GDM1 (cell line): ENCODE data around the gene HPCAL4.

Source experiments
- DNase-seq: peaks from one replicate; lab custom pipeline; 2025; lab: John Stamatoyannopoulos, UW

HPCAL4 gene

GRCh38 chr1:39691383-39692151, at the start of gene HPCAL4:
HPCAL4 (minus strand) TSS chr1:39691433; CDS start chr1:39684603, 6,830 bp downstream.
- DNase-seq: peak; percentile 57

- peak; percentile 87 for DNase-seq
Observed at GRCh38 chr1:39738622-39739366, 47.6 kb upstream of the HPCAL4 start, which contains the start of gene PPIE. PPIE (plus strand) TSS chr1:39738882; CDS start chr1:39738901, 19 bp downstream.

DNA sequence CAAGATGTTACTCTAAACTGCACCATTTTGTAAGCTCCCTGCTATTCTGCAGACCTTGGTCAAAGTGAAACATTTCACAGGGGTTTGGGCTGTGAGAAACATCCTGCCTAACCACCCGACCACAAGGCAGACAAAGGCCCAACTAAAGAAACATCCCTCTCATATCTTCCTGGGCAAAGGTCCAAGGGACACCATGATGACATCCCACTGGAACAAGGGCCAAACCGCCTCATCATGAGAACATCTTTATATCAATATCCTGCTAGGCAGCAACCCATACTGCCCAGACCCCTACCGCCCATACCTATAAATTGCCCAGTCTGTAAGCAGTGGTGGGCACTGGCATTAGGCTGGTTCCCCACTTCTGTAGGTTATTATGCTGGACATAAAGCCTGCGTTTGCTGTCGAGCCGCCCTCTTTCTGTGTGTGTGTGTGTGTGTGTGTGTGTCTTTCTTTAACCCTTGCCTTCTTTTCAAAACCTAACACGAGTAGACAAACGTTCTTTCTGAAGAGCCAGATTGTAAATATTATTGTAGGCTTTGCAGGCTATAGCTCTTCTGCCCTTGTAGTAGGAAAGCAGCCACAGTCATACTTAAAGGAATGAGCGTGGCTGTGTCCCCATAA, 46.4 kb upstream of the HPCAL4 start:
- DNase-seq: no peak

- no peak for DNase-seq
Observed at GRCh38 chr1:39735731-39736130, 44.5 kb upstream of the HPCAL4 start.

DNA sequence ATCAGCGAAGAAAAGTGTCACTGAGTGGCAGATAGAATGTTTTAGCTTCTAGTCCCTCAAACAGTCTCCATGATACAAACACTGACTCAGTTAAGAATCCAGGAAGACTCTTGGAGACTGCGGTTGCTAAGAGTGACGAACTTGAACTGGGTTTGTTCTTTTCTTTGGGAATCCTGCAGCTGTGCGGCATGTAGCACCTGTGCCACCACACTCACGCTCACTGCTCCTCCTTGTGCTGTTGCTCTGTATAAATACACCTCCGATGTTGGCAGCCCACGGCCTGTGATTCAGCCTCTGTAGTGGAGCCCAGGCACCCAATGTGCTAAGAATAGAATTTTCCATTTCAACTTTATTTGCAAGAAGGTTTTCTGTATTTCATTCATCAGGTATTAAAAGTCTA, 41.9 kb upstream of the HPCAL4 start:
- DNase-seq: no peak

DNA sequence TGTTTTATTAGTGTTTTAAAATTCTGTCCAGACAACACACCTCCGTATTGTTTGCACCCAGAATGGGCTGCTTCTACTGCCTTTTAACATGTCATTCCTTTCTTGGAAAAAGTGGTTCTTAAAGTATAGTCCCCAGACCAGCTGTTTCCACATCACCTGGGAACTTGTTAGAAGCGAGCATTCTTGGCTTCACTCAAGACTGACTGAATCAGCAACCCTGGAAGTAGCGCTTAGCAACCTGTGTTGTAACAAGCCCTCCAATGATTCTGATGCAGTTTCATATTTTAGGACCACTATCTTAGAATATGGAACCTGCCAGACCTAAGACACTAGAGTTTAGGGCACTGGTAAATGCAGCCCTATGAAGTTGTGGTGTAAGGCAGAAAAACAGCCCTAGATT, 41.5 kb upstream of the HPCAL4 start:
- no peak for DNase-seq

DNA sequence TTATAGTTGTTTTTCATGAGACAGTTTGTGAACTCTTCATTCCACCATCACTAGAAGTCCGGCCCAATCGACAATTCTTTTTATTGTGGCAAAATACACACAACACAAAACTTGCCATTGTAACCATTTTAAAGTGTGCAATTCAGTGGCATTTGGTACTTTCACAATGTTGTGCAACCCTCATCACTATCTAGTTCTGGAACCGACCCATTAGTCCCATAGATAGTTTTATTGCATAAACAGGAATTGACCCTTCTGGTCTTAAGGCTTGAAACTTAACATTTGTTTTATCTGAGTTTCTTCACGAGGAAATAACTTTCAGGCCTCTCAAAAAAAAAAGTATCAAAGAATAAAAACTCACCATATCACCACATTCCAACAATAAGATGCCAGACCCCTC, 38.6 kb upstream of the HPCAL4 start:
- no peak for DNase-seq

DNA sequence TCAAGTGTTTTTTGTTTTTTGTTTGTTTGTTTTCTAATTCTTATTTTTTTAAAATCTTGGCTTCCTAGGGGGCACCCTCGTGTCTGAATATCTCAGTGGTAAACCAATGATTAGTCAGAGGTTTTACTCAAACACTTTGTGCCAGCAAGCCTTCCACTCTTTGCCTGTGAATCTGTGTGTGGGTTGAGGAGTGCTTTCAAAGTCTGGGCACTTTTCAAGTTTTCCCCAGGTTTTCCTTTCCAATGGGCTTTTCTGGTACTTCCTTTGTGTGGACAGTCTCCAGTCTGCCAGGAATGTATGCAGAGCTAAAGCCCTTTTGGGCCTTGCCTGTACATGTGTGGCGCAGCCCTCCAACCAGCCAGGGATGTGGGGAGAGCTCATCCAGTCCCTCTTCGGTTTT, 37.8 kb upstream of the HPCAL4 start:
- no peak for DNase-seq

- no peak for DNase-seq
Observed at GRCh38 chr1:39727932-39728317, 36.7 kb upstream of the HPCAL4 start.

- no peak for DNase-seq
Observed at GRCh38 chr1:39727221-39727931, 36.1 kb upstream of the HPCAL4 start.

DNA sequence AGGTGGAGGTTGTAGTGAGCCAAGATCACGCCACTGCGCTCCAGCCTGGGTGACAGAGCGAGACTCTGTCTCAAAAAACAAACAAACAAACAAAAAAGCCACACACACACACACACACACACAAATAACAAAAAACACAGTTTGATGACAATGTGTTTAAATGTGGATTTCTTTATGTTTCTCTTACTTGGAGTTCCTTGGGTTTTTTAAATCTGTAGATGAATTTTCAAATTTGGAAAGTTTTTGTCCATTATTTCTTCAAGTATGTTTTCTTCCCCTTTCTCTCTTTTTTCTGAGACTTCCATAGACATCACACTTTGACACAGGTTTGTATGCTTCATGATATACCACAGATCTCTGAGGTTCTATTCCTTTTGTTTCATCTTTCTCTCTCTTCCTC, 35.4 kb upstream of the HPCAL4 start:
- DNase-seq: no peak

GRCh38 chr1:39722495-39722894, 31.3 kb upstream of the HPCAL4 start:
- DNase-seq: no peak

- no peak for DNase-seq
Observed at GRCh38 chr1:39721664-39722063, 30.4 kb upstream of the HPCAL4 start.

DNA sequence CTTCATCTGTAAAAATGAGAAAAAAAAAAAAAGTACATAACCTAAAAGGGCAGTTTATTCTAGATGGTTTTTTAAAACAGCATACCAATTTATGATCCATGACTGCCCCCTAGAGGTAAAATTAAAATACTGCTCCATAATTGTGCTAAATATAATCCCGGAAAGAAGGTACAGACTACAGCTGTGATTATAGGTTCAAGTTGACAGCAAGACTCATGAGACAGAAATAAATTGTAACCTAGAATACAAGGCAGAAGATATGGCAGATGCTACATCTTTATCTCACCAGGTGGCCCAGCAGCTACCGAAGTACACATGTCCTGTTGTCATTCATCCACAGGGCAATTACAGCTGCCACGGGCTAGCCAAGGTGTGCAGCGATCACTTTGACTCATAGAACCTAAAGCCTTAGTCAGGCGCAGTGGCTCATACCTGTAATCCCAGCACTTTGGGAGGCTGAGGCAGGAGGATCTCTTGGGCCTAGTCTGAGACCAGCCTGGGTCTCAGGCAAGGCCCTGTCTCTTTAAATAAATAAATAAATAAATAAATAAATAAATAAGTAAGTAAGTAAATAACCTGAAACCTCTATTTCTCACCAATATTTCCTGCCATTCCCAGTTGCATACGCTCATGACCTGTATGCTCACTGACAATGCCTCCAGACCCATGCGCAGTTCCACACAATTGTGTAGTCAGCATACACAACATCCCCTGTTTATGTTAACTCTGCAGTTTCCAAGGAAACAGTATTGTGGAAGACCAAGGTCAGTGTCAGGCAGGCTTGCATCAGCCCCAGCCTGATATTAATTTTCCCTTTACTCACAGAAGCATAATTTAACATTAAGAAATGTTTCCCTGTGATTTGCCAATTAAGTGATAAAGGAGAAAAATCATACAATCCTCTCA, 29.1 kb upstream of the HPCAL4 start:
- DNase-seq: peak; percentile 17

DNA sequence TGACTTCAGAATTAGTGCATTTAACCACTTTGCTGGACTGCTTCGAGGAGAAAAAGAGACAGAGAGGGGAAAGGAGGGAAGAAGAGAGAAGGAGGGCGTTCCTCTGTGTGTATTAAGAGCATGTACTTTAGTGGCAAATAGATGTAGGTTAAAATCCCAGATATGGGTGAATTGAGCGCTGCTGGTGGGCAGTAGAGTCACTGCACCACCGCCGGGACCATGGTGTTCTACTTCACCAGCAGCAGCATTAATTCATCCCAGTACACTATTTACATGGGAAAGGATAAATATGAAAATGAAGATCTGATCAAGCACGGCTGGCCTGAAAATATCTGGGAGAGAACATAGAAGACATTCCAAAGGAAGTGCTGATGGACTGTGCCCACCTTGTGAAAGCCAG, 26.6 kb upstream of the HPCAL4 start:
- no peak for DNase-seq

DNA sequence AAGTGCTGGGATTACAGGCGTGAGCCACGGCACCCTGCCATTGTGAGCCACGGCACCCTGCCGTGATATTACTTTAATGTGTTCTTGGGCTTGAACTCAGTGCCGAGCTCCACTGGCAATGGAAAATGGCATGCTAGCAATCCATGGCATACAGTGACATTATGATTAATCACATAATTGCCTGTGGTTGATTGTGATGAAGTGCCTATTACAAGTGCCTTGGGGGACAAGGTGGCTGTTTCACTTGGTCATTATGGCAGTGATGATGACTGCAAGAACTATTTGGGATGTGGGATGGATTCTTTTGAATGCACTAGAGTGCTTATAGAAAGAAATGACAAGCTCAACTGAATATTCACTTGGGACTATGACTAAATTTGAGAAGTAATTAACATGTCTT, 22.3 kb upstream of the HPCAL4 start:
- DNase-seq: no peak

DNA sequence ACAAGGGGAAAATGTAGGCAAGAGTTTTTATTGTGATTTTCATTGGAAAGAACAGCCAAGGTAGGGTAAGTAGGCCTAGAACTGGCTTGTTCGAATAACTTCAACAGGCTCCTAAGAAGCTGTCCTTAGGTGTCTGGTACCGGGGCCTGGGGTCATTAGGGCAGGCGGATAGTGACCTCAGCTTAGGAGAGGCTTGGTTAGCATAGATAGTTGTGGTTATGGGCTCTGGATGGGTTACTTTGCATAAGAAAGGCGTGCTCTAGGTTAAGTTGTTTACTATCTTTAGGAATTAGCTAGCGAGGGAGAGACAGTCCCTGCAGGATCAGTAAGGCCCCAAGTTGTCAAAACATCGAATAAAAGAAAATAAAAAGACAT, 20.7 kb upstream of the HPCAL4 start:
- DNase-seq: no peak

- DNase-seq: no peak
Observed at GRCh38 chr1:39711104-39711965, 20.1 kb upstream of the HPCAL4 start.

DNA sequence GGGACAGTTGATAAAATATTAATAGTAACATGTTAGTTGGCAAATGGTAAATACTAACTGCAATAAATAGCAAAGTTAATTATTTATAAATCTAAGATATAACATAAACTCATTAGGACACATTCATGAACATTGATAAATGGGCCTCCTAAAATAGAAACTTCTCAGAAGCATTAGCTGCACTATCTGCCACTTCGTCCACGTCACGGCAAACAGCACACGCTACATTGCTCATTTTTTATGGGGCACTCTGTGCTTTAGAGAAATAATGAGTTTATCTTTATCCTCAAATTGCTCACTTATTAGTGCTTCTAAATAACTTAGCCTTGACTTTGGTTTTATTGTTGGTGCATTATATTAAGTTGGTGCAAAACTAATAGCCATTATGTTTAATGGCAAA, 16.3 kb upstream of the HPCAL4 start:
- no peak for DNase-seq

GRCh38 chr1:39704757-39705156, 13.5 kb upstream of the HPCAL4 start:
- DNase-seq: no peak
